OCI-LY1 (cell line): ENCODE data around the gene PCP4.

Experiments
- EZH2 ChIP-seq: fragments of 200-600 bp; sonication (generic), shearing (Covaris generic); IDR thresholded peaks from 2 replicates; pipeline ENCODE4 v1.8.0; 2017; ENCODE audit warnings: borderline replicate concordance, mixed run types, mild to moderate bottlenecking, antibody characterized with exemption, low read length, moderate library complexity, mixed read lengths
- TF ChIP-seq, protein P1 (sequence below): fragments of 200-600 bp; sonication (generic), shearing (Covaris generic); IDR thresholded peaks from 2 replicates; pipeline ENCODE4 v1.5.1; 2017; ENCODE audit warnings: mild to moderate bottlenecking, antibody characterized with exemption, low read length, moderate library complexity, mixed read lengths

- TF ChIP-seq, protein P1, sequence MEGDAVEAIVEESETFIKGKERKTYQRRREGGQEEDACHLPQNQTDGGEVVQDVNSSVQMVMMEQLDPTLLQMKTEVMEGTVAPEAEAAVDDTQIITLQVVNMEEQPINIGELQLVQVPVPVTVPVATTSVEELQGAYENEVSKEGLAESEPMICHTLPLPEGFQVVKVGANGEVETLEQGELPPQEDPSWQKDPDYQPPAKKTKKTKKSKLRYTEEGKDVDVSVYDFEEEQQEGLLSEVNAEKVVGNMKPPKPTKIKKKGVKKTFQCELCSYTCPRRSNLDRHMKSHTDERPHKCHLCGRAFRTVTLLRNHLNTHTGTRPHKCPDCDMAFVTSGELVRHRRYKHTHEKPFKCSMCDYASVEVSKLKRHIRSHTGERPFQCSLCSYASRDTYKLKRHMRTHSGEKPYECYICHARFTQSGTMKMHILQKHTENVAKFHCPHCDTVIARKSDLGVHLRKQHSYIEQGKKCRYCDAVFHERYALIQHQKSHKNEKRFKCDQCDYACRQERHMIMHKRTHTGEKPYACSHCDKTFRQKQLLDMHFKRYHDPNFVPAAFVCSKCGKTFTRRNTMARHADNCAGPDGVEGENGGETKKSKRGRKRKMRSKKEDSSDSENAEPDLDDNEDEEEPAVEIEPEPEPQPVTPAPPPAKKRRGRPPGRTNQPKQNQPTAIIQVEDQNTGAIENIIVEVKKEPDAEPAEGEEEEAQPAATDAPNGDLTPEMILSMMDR, result no peak
- no peak for TF ChIP-seq EZH2
Observed at GRCh38 chr21:39951183-39952101, 84.2 kb downstream of the PCP4 start.
